ENCODE data around the gene FNBP1L. TPM values are rescaled to one million over a fixed set of nuclear protein-coding genes. Genes with fewer than 3 reads are reported as not detected.

FNBP1L gene
- total RNA-seq, 1 donor from 2014 or later: 22.8 TPM

DNA sequence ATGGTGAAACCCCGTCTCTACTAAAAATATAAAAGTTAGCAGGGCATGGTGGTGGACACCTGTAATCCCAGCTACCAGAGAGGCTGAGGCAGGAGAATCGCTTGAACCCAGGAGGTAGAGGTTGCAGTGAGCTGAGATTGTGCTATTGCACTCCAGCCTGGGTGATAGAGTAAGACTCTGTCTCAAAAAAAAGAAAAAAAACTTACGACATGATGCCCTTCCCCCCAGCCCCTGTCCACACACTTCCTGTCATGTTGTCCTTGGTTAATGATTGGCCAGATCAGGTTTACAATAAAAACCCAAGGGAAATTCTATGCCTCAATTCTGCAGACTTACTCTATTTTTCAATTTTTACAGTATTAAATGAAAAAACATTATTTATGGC, 143.4 kb downstream of the FNBP1L start:
- DNase-seq (ENCODE audit: low spot score): peak; percentile 1

- peak; percentile 88 for DNase-seq (ENCODE audit: low spot score)
Observed at GRCh38 chr1:93591676-93592550, 144.0 kb downstream of the FNBP1L start.

- peak; percentile 73 for DNase-seq (ENCODE audit: low spot score)
Observed at GRCh38 chr1:93592551-93592949, 144.6 kb downstream of the FNBP1L start.

GRCh38 chr1:93593854-93594602, 146.1 kb downstream of the FNBP1L start:
- peak; percentile 82 for DNase-seq (ENCODE audit: low spot score)

GRCh38 chr1:93594603-93594880, 146.6 kb downstream of the FNBP1L start:
- no peak for DNase-seq (ENCODE audit: low spot score)

DNA sequence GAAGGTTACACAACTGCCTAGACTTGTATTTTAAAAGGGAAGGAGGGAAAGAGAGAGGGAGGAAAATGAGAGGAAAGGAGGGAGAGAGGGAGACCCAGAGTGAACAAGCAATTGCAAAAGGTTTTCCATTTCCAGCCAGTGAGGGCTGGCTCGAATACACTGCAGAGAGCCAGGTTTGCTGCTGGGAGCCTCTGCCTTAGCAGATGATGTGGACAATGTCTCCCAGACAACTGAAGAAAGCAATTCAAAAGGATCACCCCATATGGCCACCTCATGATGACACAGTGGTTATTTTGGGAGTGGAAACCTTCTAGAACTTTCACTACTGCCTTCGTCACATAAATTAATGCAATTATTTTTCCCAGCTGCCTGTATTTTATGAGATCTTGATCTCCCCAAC, 147.3 kb downstream of the FNBP1L start:
- DNase-seq (ENCODE audit: low spot score): peak; percentile 69

GRCh38 chr1:93595743-93596142, 147.8 kb downstream of the FNBP1L start:
- DNase-seq (ENCODE audit: low spot score): no peak

- DNase-seq (ENCODE audit: low spot score): peak; percentile 39
Observed at GRCh38 chr1:93596329-93597089, 148.6 kb downstream of the FNBP1L start.

DNA sequence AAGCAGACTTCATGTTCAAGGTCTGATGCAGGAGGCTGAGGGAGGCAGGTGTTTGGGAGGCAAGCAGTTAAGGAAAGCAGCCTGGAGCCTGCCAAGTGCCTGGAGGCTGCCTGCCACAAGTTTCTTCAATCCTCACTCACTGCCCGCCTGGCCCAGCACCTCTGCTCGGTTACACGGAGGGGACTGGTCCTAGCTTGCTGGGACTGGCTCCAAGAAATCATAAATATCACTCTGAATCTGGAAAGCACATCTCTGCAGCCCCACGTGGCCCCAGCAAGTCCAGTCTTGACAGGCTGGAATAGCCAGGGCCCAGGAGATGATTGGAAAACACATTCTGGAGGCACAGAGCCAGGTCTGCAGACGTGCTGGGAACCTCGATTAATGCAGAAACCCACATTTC, 149.8 kb downstream of the FNBP1L start:
- DNase-seq (ENCODE audit: low spot score): peak; percentile 35

DNA sequence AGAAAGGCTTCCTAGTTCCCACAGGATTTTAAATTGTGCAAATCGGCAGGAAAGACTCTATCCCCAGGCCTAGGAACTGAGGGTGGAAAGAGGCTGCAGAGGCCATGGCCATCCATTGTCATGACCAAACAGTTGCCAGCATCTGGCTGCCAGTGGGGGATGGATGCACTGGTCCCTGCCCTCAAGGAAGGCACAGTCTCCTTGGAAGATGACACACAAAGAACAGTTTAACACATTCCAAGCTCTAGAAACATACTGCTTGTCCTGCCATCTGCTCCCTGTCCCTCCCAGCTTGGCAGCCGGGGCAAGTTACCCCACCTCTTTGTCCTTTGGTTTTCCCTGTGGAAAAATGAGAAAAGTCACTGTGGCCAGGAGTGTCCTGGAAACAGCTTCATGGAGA, 150.5 kb downstream of the FNBP1L start:
- peak; percentile 53 for DNase-seq (ENCODE audit: low spot score)

GRCh38 chr1:93598861-93599439, 151.0 kb downstream of the FNBP1L start:
- peak; percentile 37 for DNase-seq (ENCODE audit: low spot score)

DNA sequence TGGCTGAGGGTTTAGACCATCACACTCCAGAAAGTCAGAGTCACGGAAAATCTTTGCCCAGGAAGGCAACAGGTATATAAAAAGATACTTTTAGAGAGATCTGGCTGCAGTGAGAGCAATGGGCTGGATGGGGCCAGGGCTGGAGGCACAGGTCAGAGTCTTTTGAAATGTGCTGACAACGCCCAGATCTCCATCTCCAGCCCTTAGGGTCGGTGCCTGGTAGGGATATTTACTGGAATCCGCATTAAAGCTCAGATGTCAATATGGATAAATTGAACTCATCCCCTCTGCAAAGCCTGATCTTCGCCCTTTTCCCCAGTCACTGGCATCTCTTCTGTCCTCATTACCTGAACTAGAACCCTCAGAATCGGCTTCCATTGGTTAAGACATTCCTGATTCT, 151.6 kb downstream of the FNBP1L start:
- peak; percentile 35 for DNase-seq (ENCODE audit: low spot score)

DNA sequence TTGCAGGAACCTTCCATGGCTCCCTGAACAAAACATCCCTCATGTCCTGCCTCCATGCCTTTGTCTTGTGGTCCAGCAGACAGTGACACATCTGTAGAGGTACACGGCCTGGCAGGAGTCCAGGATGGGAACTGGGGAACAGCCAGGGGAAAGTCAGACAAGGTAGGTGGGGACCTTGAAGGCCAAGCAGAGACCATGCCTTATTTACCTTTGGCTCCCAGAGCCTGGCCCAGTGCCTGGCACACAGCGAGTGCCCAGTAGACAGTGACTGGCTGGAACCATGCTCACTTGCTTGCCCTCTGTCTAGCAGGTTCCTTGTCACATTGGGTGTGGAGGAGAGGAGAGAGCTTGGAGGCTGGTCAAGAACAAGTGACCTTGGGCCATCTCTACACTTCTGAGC, 152.7 kb downstream of the FNBP1L start:
- DNase-seq (ENCODE audit: low spot score): peak; percentile 68

DNA sequence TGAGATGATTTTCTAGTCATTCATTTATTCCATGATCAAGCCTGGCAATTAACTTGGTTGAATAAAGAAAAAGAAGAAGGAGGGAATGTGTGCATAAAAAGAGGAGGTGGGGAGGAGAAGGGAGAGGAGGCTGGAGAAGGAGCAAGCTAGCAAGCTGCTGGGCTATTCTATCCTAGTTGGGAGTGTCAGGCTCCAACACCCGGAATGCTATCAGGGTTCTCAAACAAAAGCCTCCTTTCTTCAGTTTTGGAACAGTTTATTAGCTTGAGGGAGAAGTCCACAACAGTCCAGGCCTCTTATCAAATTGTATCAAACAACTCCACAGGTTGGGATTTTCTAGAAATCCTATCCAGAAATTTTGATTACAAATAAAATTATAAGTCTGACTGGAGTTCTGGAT, 153.8 kb downstream of the FNBP1L start:
- peak; percentile 24 for DNase-seq (ENCODE audit: low spot score)

DNA sequence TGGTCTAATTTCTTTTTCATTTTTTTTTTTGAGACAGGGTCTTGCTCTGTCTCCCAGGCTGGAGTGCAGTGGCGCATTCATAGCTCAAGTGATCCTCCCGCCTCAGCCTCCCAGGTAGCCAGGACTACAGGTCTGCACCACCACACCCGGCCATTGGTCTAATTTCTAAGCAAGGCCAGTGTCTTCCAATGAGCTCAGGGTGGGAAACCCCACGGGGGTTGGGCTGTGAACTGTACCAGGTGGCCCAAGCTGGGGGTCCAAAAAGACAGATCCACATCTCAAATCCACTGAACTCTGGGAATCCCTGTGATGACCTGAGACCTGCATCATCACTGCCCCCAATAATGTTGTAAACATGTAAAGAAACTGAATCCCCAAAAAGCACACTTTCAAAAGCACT, 154.2 kb downstream of the FNBP1L start:
- DNase-seq (ENCODE audit: low spot score): peak; percentile 33

DNA sequence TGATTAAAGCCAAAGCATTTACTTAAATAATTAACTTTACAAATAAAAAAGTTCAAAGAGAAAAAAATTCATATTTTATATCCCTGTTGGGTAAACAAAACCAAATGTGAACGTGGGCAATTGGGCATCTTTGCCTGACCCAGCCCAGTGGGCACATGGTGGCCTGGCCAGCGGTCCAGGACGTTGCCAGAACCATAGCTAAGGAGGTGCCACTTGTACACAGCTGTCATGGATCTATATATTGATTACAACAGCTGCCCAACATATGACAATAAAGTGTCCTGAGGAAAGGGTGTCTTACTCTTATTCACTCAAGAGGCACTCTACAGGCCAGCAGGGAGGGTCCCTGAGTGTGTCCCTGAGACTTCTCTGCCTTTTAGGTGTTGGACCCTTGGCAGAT, 155.2 kb downstream of the FNBP1L start:
- peak; percentile 43 for DNase-seq (ENCODE audit: low spot score)

DNA sequence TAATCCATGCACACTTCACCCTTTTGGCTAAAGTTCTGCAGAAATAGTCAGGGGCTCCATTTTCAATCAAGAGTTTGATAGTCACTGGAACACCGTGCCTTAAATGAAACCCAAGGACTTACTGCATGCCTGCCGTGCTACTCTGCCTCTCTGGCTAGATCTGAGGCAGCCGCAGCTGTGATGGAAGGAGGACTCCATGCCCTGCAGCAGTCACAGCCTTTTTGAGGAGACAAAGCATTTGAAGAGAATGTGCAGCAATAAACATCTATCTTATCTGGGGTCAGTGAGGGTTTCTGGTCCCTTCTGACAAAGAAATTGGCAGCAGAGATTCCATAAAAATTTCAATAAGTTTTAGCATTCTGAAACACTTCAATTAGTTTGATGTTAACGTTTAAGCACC, 155.7 kb downstream of the FNBP1L start:
- DNase-seq (ENCODE audit: low spot score): peak; percentile 6
